Dendritic cell treated with granulocyte-macrophage colony-stimulating factor and Interleukin-4, amounts not matched to agents 40 ng/mL and 50 ng/mL, for 4 days (primary cell): ENCODE data around the gene SEC61B.
"Not testable (repeated sequence)": the region's sequence is repeated elsewhere in the genome, so short reads cannot be mapped to it uniquely, and the experiment has no call there.

Experiments
- H3K27ac Mint-ChIP-seq: one replicate; pipeline ENCODE4 v1.8.0; 2022; ENCODE audit warnings: mild to moderate bottlenecking, mixed read lengths
- H3K27me3 Mint-ChIP-seq: one replicate; pipeline ENCODE4 v1.8.0; 2022; ENCODE audit warnings: mild to moderate bottlenecking, mixed read lengths
- H3K36me3 Mint-ChIP-seq: one replicate; pipeline ENCODE4 v1.8.0; 2022; ENCODE audit warnings: low read depth, mixed read lengths
- H3K4me1 Mint-ChIP-seq: one replicate; pipeline ENCODE4 v1.8.0; 2022; ENCODE audit warnings: low read depth, mixed read lengths
- H3K4me3 Mint-ChIP-seq: one replicate; pipeline ENCODE4 v1.8.0; 2022; ENCODE audit warnings: mild to moderate bottlenecking, moderate library complexity, mixed read lengths
- H3K9me3 Mint-ChIP-seq: one replicate; pipeline ENCODE4 v1.8.0; 2022; ENCODE audit warnings: mixed read lengths
- intact Hi-C: fragments of 100-400 bp; cut with micrococcal nuclease; formaldehyde crosslinking; loops from one replicate; pipeline ENCODE4 v1.15.0; 2022

The SEC61B gene

DNA sequence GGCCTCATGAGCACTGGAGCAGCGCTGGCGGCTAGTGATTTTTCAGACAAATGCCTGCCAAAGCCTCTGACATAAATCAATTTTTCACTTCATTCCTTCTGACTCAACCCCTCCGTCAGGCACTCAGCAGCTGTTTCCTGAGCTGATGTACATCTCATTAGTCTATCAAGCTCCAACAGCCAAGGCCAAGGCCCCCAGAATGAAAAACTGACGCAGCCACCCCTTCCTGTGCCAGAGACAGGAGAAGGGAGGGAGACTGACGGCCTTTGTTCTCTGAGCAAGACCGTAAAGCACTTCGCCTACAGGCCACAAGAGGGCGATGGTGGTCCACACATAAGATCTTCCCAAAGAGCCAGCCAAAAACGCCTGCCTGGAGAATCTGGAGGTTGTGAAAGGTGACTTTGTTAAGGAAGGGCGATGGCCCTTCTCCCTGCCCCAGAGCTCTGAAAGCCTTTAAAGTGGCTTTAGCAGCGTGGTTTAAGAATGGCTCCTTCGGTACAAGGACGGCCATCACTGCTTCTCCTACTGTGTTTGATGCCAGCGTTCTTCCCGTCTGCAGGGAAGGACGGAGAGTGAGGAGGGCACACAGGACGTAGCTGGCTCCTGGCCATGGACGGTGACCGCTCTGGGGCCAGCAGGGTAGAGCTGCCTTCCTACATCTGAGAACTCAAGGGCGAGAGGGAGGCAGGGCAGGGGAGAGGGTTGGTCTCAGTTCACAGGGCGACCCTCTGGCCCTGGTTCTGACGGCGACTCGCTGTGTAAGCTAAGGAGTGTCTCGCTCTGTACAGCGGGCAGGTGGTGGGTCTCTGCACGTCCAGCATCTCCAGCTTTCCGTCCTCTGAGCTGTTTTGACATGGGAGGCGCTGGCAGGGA, 37.4 kb upstream of the SEC61B start:
- Mint-ChIP-seq H3K27me3 (no peaks in the 10 kb centered on the region), H3K9me3 (no peaks in the 10 kb centered on the region), H3K4me1 (peaks cover 79% of the 10 kb centered on the region), H3K36me3 (no peaks in the 10 kb centered on the region), H3K4me3 (no peak overlapping the region), H3K27ac (peak overlapping the region; percentile 25)
- intact Hi-C loops = loop anchor here (2.0 to 5.0 kb wide), 4 partner anchors 38 to 828 kb away; partner anchors contain the start of genes ALG2, NR4A3 and SEC61B

DNA sequence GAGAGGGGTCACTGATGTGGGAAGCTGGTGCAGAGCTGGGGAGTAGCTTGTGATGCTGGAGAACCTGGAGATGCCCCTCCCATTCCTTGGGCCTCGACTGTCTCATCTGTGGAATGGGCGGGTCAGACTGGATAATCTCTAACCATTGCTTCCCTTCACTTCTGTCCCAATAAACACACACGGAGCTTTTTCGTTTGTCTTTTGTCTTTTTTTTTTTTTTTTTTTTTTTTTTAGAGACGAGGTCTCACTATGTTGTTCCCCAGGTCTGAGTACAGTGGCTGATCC, 36.8 kb upstream of the SEC61B start:
- intact Hi-C loops = loop anchor here (2.0 to 5.0 kb wide), 2 partner anchors 37 to 82 kb away; partner anchors contain the start of genes ALG2 and SEC61B
- Mint-ChIP-seq H3K27ac (no peak overlapping the region), H3K4me1 (peaks cover 82% of the 10 kb centered on the region), H3K27me3 (no peaks in the 10 kb centered on the region), H3K4me3 (no peak overlapping the region), H3K9me3 (no peaks in the 10 kb centered on the region), H3K36me3 (no peaks in the 10 kb centered on the region)

DNA sequence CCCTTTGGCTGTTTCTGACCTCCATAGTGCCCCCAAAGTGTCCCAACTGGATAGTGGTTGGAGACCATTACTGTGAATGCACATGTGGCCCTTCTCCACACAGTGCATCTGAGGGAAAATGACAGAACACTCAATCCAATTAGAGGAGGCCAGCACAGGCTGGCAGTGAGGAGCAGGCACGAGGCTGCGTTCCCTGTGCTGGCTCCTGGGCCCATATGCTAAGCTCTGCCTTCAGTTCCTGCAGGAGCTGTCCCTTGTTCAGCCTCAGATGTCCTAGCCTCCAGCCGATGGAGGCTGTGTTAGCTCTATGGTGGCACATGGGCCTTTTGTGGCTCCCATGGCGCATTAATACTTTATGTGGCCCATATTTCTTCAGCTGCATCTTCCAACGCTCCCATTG, 36.1 kb upstream of the SEC61B start:
- H3K27me3 Mint-ChIP-seq = no peaks in the 10 kb centered on the region
- peak overlapping the region; percentile 37 for H3K27ac Mint-ChIP-seq
- H3K4me1 Mint-ChIP-seq = peaks cover 76% of the 10 kb centered on the region
- intact Hi-C loops = loop anchor here (2.0 to 5.0 kb wide), 2 partner anchors 36 to 81 kb away; partner anchors contain the start of genes ALG2 and SEC61B
- H3K4me3 Mint-ChIP-seq = no peak overlapping the region
- no peaks in the 10 kb centered on the region for H3K9me3 Mint-ChIP-seq
- H3K36me3 Mint-ChIP-seq = no peaks in the 10 kb centered on the region

DNA sequence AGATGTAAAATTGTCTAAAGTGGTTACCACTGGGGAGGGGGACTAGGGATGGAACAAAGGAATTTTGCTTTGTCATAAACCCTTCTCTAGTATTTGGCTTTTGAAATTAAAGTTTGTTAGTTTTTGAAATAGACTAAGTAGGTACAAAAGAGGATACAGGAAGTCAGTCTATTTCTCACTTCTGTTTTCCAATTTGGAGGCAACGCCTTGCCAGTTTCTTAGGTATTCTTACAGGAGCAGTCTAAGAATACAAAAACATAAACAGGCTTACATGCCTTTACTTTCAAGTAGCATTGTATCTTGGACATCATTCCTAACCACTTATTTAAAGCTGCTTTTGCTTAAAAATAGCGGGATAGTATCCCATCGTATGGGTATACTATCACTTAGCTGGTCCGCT, 34.8 kb upstream of the SEC61B start:
- H3K4me3 Mint-ChIP-seq = no peak overlapping the region
- H3K27me3 Mint-ChIP-seq = no peaks in the 10 kb centered on the region
- no peaks in the 10 kb centered on the region for H3K9me3 Mint-ChIP-seq
- no peaks in the 10 kb centered on the region for H3K36me3 Mint-ChIP-seq
- intact Hi-C loops = loop anchor here (5.0 kb wide), 1 partner anchor 35 kb away; the partner anchor contains the start of genes ALG2 and SEC61B
- peaks cover 62% of the 10 kb centered on the region for H3K4me1 Mint-ChIP-seq
- no peak overlapping the region for H3K27ac Mint-ChIP-seq

DNA sequence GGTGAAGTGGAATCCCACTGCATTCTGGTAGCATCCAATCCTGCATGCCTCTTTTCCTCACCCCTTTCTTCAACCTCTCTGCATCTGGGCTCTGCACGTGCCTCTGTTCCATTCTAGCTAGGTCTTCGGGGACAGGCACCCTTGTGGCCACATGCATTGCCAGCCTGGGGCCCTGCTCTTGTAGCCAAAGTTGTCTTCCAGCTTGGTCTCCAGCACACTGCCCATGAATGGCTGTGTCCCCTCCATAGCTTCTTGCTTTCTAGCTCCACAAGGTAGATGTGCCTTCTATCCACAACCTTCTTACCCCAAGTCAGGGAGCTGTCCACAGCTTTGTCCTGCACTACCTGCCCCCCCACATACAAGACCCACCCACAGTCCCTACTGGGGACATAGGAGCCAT, 32.9 kb upstream of the SEC61B start:
- peaks cover 51% of the 10 kb centered on the region for H3K4me1 Mint-ChIP-seq
- no peaks in the 10 kb centered on the region for H3K27me3 Mint-ChIP-seq
- no peak overlapping the region for H3K4me3 Mint-ChIP-seq
- intact Hi-C loops = loop anchor here (5.0 kb wide), 1 partner anchor 33 kb away; the partner anchor contains the start of genes ALG2 and SEC61B
- H3K36me3 Mint-ChIP-seq = no peaks in the 10 kb centered on the region
- H3K9me3 Mint-ChIP-seq = no peaks in the 10 kb centered on the region
- peak overlapping the region; percentile 62 for H3K27ac Mint-ChIP-seq

DNA sequence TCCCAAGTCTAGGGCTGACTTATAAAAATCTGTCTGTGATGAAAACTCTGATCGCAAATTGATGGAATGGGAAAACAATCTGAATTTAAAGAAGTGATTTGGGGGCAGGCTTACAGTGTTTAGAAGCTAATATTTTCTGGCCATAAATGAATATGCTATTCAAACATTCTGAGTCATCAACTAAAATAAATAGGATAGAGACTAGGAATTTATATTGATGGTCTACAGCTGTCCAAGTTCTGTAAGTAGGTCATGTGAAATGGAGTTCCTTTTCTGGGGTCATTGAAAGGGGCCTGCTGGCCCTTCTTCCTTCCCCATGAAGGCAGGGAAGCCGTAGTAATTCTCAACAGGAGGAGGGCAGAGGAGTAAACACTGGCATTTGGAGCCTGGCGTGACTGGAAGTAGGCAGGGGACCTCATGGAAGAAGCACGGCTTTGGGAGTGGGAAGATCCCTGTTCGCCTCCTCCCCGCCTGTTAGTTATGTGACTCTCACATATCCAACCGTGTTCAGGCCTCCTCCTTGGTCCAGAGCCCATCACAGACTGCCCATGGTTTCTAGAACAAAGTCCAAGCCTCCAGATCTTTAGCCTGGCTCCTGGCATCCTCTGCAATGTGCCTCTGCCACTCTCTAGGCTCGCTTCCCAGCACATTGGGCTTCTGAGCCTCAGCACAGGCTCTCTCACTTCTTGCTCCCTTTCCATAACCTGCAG, 32.0 kb upstream of the SEC61B start:
- Mint-ChIP-seq H3K4me1 (peaks cover 43% of the 10 kb centered on the region), H3K36me3 (no peaks in the 10 kb centered on the region), H3K27me3 (no peaks in the 10 kb centered on the region), H3K4me3 (no peak overlapping the region), H3K27ac (peak overlapping the region; percentile 62), H3K9me3 (no peaks in the 10 kb centered on the region)
- intact Hi-C loops = loop anchor here (5.0 kb wide), 1 partner anchor 32 kb away; the partner anchor contains the start of genes ALG2 and SEC61B

DNA sequence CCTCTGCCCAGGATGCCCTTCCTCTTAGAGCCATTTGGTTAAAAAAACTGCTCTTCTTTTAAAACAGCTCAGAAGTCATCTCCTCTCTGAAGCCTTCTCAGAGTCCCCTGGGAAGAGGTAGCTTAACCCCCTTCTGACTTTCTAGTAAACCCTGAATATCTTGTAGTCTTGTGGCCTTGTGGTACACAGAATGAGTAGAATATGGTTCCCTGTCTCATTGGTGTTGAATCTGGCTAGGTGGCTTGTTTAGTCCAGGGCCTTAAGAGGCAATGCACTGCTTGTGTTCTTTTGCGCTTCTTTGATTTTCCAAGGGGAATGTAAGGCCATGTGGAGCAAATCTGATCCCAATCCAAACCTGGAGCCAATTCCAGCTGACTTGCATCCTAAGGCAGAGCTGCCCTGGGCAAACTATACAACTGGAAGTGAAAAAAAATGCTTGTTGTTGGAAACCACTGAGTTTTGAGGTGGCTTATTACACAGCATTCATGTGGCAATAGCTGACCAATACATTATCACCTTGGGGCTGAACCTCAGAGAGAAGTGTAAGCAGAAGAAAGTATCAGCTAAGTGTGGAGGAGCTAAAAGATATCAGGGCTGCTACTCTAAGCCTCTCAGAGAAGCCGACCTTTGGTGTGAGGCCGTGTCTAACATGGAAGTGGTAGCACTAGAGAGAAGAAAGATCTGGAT, 31.3 kb upstream of the SEC61B start:
- H3K27me3 Mint-ChIP-seq = no peaks in the 10 kb centered on the region
- intact Hi-C loops = no loop called here
- no peak overlapping the region for H3K4me3 Mint-ChIP-seq
- peak overlapping the region; percentile 62 for H3K27ac Mint-ChIP-seq
- peaks cover 41% of the 10 kb centered on the region for H3K4me1 Mint-ChIP-seq
- no peaks in the 10 kb centered on the region for H3K9me3 Mint-ChIP-seq
- H3K36me3 Mint-ChIP-seq = no peaks in the 10 kb centered on the region

DNA sequence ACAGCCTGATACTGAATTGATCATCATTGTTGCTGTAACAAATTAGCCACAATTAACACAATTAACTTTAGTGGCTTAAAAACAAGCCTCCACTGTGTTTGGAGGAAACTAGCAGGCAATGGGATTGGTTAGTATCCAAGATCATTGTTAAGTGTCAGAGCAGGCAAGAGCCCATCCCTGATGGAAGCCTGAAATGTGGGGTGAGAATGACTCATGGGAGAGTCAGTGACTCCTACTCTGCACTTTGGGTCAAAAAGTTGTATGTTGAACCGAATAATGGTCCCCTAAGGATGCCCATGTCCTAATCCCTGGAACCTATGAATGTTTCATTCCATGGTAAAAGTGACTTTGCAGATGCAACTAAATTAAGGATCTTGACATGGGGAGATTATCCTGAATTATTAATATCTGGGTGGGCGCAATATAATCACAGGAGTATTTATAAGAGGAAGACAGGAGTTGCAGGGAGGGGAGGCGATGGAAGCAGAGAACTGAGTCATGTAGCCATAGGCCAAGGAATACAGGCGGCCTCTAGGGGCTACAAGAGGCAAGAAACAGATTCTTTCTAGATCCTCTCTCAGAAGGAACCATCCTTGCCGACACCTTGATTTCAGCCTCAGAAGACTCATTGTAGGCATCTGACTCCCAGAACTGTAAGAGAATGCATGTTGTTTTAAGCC, 29.2 kb upstream of the SEC61B start:
- Mint-ChIP-seq H3K4me3 (no peak overlapping the region), H3K27me3 (peaks cover 2% of the 10 kb centered on the region), H3K36me3 (no peaks in the 10 kb centered on the region), H3K27ac (no peak overlapping the region), H3K9me3 (no peaks in the 10 kb centered on the region), H3K4me1 (peaks cover 26% of the 10 kb centered on the region)
- intact Hi-C loops = no loop called here

DNA sequence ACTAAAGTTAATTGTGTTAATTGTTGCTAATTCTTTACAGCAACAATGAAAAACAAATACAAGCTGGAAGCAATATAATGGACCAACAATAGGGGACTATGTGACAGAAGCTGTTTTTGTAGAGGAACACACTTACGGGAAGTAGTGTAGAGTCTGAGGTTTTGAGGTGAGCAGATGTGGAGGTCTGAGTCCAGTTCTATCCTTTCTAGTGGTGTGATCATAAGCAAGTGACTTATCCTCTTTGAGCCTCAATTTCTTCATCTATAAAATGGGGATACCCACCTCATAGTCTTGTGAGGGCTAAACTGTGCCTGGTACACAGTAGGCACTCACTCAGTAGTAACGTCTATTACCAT, 28.6 kb upstream of the SEC61B start:
- Mint-ChIP-seq H3K36me3 (no peaks in the 10 kb centered on the region), H3K9me3 (no peaks in the 10 kb centered on the region), H3K27me3 (peaks cover 3% of the 10 kb centered on the region), H3K4me1 (peaks cover 21% of the 10 kb centered on the region), H3K4me3 (no peak overlapping the region), H3K27ac (no peak overlapping the region)
- intact Hi-C loops = no loop called here

DNA sequence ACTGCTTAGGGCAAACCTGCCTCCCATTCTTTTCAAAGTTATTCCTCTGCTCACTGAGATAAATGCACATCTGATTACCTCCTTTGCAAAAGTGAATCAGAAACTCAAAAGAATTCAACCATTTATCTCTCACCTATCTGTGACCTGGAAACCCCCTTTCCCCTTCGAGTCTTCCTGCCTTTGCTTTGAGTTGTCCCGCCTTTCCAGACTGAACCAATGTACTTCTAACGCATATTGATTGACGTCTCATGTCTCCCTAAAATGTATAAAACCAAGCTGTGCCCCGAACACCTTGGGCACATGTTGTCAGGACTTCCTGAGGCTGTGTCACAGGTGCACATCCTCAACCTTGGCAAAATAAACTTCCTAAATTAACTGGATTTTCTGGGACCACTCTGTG, 25.6 kb upstream of the SEC61B start:
- H3K4me1 Mint-ChIP-seq = peaks cover 12% of the 10 kb centered on the region
- intact Hi-C loops, H3K27ac Mint-ChIP-seq, H3K9me3 Mint-ChIP-seq, H3K27me3 Mint-ChIP-seq, H3K36me3 Mint-ChIP-seq, H3K4me3 Mint-ChIP-seq: not testable (repeated sequence)

DNA sequence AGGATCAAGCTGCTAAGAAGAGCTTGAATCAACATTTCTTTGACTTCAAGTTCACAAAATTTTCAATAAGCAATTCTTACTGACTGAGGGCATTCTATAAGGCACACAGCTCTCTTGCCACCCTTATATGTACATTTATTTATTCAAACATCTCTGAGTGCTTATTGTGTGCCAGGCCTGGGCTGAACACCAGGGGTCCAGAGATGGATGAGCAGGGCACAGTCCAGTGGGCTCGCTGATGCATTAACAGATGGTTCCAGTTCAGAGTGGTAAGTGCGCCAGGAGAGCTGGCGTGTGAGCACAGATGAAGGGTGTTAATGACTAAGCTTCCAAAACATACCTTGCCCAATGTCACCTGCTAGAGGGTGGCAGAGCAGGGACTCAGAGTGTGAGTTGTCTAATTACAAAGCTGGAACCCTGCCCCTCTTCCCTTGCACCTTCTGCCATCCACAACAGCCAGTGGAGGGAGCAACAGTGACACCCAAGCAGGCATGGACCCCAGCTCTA, 24.9 kb upstream of the SEC61B start:
- intact Hi-C loops = no loop called here

DNA sequence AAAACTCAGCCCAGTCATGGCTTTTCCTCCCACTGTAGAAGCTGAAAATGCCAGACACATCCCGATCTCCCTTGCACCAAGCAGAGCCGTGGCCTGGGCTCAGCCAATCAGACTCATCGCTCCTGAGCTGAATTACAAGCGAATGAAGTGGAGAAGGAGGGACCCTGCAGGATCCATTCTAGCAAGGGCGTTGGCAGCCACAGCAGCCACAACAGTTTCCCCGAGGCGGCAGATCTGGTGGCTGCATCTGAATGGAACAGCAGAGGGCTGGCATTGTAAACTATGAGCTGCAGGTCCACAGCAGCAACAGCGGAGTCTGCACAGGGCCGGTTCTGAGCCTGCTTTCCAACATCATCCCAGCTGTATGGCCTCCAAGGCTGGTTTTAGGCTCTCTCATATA, 24.1 kb upstream of the SEC61B start:
- Mint-ChIP-seq H3K4me3 (no peak overlapping the region), H3K9me3 (no peaks in the 10 kb centered on the region), H3K36me3 (no peaks in the 10 kb centered on the region), H3K4me1 (peaks cover 12% of the 10 kb centered on the region), H3K27ac (no peak overlapping the region), H3K27me3 (peaks cover 3% of the 10 kb centered on the region)
- intact Hi-C loops = no loop called here

More for the DNA sequence above, 24.9 kb upstream of the SEC61B start:
- Mint-ChIP-seq H3K4me1 (peaks cover 12% of the 10 kb centered on the region), H3K36me3 (no peaks in the 10 kb centered on the region), H3K9me3 (no peaks in the 10 kb centered on the region), H3K4me3 (no peak overlapping the region), H3K27me3 (peaks cover 3% of the 10 kb centered on the region), H3K27ac (no peak overlapping the region)

DNA sequence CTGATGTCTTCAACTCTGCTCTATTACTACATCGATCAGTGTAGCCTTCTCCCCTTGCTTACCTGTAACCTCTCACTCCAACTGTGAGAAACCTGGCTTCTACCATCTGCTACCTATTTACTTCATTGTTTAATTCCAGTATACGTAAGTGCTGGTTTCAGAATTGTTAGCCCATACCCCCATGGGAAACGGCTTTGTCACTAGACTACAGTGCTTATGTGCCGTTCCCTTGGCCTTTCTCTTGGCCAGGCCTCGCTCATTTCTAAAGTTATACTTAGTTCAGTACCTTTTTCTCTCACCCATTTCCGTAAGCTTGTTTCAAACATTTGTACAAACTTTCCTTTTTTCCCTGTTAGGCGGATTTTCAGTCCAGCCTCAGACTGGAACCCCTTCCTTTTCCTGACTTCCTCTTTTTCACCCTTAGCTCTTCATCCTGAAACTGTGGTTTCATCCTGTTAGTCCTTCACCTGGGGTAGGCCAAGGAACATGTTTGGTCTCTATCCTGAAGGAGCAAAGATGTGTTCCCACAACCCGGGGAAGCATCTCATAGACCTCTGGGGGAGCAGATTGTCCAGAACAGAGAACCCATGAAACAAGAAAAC, 22.0 kb upstream of the SEC61B start:
- H3K27ac Mint-ChIP-seq = no peak overlapping the region

More for the DNA sequence above, 22.0 kb upstream of the SEC61B start:
- H3K4me1 Mint-ChIP-seq = peaks cover 12% of the 10 kb centered on the region
- no peaks in the 10 kb centered on the region for H3K9me3 Mint-ChIP-seq
- no peak overlapping the region for H3K4me3 Mint-ChIP-seq
- H3K36me3 Mint-ChIP-seq = no peaks in the 10 kb centered on the region
- intact Hi-C loops = no loop called here
- H3K27me3 Mint-ChIP-seq = peaks cover 3% of the 10 kb centered on the region
